Naive B cell (primary cell): Measurements from ENCODE around the gene GALNT7. TPM values are rescaled to one million over a fixed set of nuclear protein-coding genes. Genes with fewer than 3 reads are reported as not detected.

ENCODE experiments used
- ATAC-seq, 2 donors: fragments of 150-1000 bp; cut with Tn5 transposase; 2 replicates each; pipeline ENCODE4 v1.10.0; 2021; ENCODE audit warnings: low read depth in 2 of 2, mild to moderate bottlenecking in 2 of 2, moderate library complexity in 2 of 2
- DNase-seq: peaks from one replicate; pipeline ENCODE4 v3.0.0; 2022
- H3K27ac Mint-ChIP-seq, 6 donors: one replicate each; pipeline ENCODE4 v1.8.0; 2020 to 2022; ENCODE audit warnings: mild to moderate bottlenecking in 6 of 6, mixed read lengths in 6 of 6, moderate library complexity in 5 of 6, inconsistent platforms in 2 of 6
- H3K27me3 Mint-ChIP-seq, 3 donors: one replicate each; pipeline ENCODE4 v1.8.0; 2021 to 2022; ENCODE audit warnings: mixed read lengths in 3 of 3, mild to moderate bottlenecking in 1 of 3
- H3K36me3 Mint-ChIP-seq, 2 donors: one replicate each; pipeline ENCODE4 v1.8.0; 2020 to 2022; ENCODE audit warnings: mixed read lengths in 2 of 2, inconsistent platforms in 1 of 2, mild to moderate bottlenecking in 1 of 2
- H3K4me1 Mint-ChIP-seq, 3 donors: one replicate each; pipeline ENCODE4 v1.8.0; 2020 to 2022; ENCODE audit warnings: mixed read lengths in 3 of 3, inconsistent platforms in 1 of 3, mild to moderate bottlenecking in 1 of 3, moderate library complexity in 1 of 3
- H3K4me3 Mint-ChIP-seq, 8 donors: one replicate each; pipeline ENCODE4 v1.8.0; 2020 to 2022; ENCODE audit warnings: mild to moderate bottlenecking in 8 of 8, mixed read lengths in 8 of 8, moderate library complexity in 8 of 8, inconsistent platforms in 2 of 8
- H3K9me3 Mint-ChIP-seq, 7 donors: one replicate each; pipeline ENCODE4 v1.8.0; 2020 to 2022; ENCODE audit warnings: mixed read lengths in 7 of 7, mild to moderate bottlenecking in 5 of 7, inconsistent platforms in 2 of 7, moderate library complexity in 1 of 7
- polyA plus RNA-seq, 6 donors: library from polyadenylated mRNA; unstranded; fragments of 300-500 nt; fragmentation: Illumina TruSeq; gene quantifications; one replicate each; pipeline ENCODE4 v1.2.3, GENCODE V29; 2021; ENCODE audit warnings: low read depth in 6 of 6

GALNT7 gene
- polyA plus RNA-seq, 6 donors from 2014 or later = 2.8 to 12.6 (median 11.9) TPM

DNA sequence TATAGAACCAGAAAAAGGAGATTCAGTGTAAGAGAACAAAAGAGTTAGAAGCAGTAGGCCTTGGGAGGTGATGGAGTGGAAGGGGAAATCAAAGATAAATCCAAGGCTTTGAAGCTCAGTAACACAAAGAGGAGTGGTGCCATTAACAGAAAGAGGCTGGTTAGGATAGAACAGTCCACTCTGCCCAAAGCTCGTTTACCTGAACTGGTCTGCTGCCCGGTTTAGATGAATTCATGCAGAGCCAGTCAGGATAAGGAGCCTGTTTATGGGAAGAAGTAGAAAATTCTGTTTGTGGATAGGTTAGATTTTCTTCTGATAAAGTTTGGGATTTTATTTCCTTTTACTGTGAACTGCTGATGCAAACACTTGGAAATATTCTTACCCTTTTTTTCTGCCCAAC, 85.0 kb downstream of the GALNT7 start:
- ATAC-seq (no peak), DNase-seq (no peak)
- Mint-ChIP-seq H3K4me3 (peak overlapping the region in 1 of 8 donors; percentile 7), H3K4me1 (peaks cover 28 to 44% (median 32%) of the 10 kb centered on the region in 3 donors), H3K9me3 (no peaks in the 10 kb centered on the region), H3K27ac (peak overlapping the region in 3 of 6 donors; percentile 1 to 43 (median 10)), H3K27me3 (no peaks in the 10 kb centered on the region), H3K36me3 (peaks cover 8 to 11% of the 10 kb centered on the region in 2 donors)

GRCh38 chr4:173254646-173255045, 86.0 kb downstream of the GALNT7 start:
- Mint-ChIP-seq H3K27ac (peak overlapping the region in 1 of 6 donors; percentile 10), H3K27me3 (no peaks in the 10 kb centered on the region), H3K9me3 (no peaks in the 10 kb centered on the region), H3K4me3 (no peak overlapping the region), H3K36me3 (peaks cover 7 to 8% of the 10 kb centered on the region in 2 donors), H3K4me1 (peaks cover 24 to 50% (median 32%) of the 10 kb centered on the region in 3 donors)
- DNase-seq = no peak
- no peak for ATAC-seq

DNA sequence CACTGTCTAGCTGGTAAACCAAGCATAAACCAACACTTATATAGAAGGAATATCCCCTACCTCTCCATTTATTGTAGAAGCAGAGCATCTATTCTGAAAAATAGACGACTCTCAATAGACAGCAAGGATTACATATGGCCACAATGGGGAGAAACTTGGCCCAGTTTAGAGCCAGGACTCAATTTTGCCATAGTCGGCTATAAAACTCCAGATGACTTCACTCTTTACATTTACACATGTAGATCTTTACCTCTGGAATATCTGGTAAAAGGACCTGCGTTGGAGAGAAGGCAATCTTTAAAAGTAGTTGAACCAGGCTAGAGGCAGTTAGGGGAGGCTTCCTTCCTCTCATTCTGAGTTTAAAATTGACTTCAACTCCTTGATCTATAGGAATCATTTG, 88.2 kb downstream of the GALNT7 start:
- ATAC-seq = no peak

GRCh38 chr4:173257732-173258717, 89.4 kb downstream of the GALNT7 start:
- ATAC-seq (peak; percentile 83 to 90), DNase-seq (peak; percentile 47)
- H3K4me3 Mint-ChIP-seq = no peak overlapping the region
- no peaks in the 10 kb centered on the region for H3K9me3 Mint-ChIP-seq
- H3K4me1 Mint-ChIP-seq = peaks cover 10 to 29% (median 27%) of the 10 kb centered on the region in 3 donors
- H3K27ac Mint-ChIP-seq = peak overlapping the region in 2 of 6 donors; percentile 26 to 56
- no peaks in the 10 kb centered on the region for H3K27me3 Mint-ChIP-seq
- no peaks in the 10 kb centered on the region for H3K36me3 Mint-ChIP-seq

More for the DNA sequence above, 88.2 kb downstream of the GALNT7 start:
- H3K27ac Mint-ChIP-seq = no peak overlapping the region
- H3K36me3 Mint-ChIP-seq = no peaks in the 10 kb centered on the region
- H3K4me1 Mint-ChIP-seq = peaks cover 14 to 38% (median 24%) of the 10 kb centered on the region in 3 donors
- no peak for DNase-seq
- no peaks in the 10 kb centered on the region for H3K27me3 Mint-ChIP-seq
- H3K9me3 Mint-ChIP-seq = no peaks in the 10 kb centered on the region
- H3K4me3 Mint-ChIP-seq = no peak overlapping the region

DNA sequence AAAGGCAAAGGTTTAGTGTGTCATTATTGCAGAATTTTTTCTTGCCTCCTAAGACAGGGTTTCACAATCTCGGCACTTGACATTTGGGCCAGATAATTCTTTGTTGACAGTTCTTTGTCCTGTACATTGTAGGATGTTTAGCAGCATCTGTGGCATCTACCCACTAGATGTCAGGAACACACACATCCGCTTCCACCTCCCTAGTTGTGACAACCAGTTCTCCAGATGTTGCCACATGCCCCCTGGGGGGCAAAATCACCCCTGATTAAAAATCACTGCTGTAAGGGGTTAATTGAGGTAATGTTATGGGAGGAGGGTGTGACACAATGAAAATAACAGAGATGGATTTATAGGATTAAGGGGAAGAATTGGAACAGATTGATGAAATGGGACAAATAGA, 90.3 kb downstream of the GALNT7 start:
- Mint-ChIP-seq H3K4me1 (peaks cover 5 to 25% (median 24%) of the 10 kb centered on the region in 3 donors), H3K36me3 (no peaks in the 10 kb centered on the region), H3K27ac (peak overlapping the region in 1 of 6 donors; percentile 18), H3K4me3 (no peak overlapping the region), H3K9me3 (no peaks in the 10 kb centered on the region), H3K27me3 (no peaks in the 10 kb centered on the region)
- ATAC-seq = no peak
- DNase-seq = no peak

GRCh38 chr4:173259310-173259709, 90.7 kb downstream of the GALNT7 start:
- Mint-ChIP-seq H3K36me3 (no peaks in the 10 kb centered on the region), H3K27me3 (no peaks in the 10 kb centered on the region), H3K27ac (peak overlapping the region in 2 of 6 donors; percentile 10 to 18), H3K4me1 (peaks cover 9 to 29% (median 28%) of the 10 kb centered on the region in 3 donors), H3K4me3 (no peak overlapping the region), H3K9me3 (no peaks in the 10 kb centered on the region)
- DNase-seq = no peak
- ATAC-seq = no peak

DNA sequence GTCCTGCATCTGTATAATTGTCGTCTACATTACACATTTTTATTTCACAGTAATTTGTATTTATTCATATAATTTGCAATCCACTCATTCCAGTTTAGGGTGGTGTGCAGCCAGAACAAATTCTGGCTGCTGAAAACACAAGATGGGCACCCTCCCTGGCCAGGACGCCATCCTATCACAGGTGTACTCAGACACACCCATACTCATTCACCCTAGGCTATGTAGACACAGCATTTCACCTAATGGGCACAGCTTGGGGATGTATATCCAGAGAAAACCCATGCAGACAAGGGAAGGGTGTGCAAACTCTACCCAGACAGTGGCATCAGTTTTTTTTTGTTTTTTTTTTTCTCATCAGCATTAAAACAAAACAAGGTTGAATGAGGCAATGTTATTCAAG, 92.4 kb downstream of the GALNT7 start:
- Mint-ChIP-seq H3K4me1 (peaks cover 23 to 32% (median 30%) of the 10 kb centered on the region in 3 donors), H3K27ac (peak overlapping the region in 1 of 6 donors; percentile 81), H3K27me3 (no peaks in the 10 kb centered on the region), H3K4me3 (no peak overlapping the region), H3K36me3 (no peaks in the 10 kb centered on the region), H3K9me3 (no peaks in the 10 kb centered on the region)
- ATAC-seq (no peak), DNase-seq (no peak)

- Mint-ChIP-seq H3K9me3 (no peaks in the 10 kb centered on the region), H3K27ac (peak overlapping the region in 3 of 6 donors; percentile 40 to 92 (median 69)), H3K4me1 (peaks cover 30 to 33% (median 32%) of the 10 kb centered on the region in 3 donors), H3K4me3 (peak overlapping the region in 1 of 8 donors; percentile 33), H3K27me3 (no peaks in the 10 kb centered on the region), H3K36me3 (no peaks in the 10 kb centered on the region)
- DNase-seq = no peak
- ATAC-seq = no peak
Observed at GRCh38 chr4:173262375-173262774, 93.8 kb downstream of the GALNT7 start.

- Mint-ChIP-seq H3K4me3 (peak overlapping the region; percentile 4 to 79 (median 60)), H3K9me3 (no peaks in the 10 kb centered on the region), H3K4me1 (peaks cover 28 to 33% (median 33%) of the 10 kb centered on the region in 3 donors), H3K27ac (peak overlapping the region in 4 of 6 donors; percentile 58 to 85 (median 61)), H3K27me3 (no peaks in the 10 kb centered on the region), H3K36me3 (peaks cover 0 to 6% of the 10 kb centered on the region in 2 donors)
- no peak for DNase-seq
- ATAC-seq = no peak
Observed at GRCh38 chr4:173264245-173264644, 95.6 kb downstream of the GALNT7 start.

GRCh38 chr4:173264684-173265185, 96.1 kb downstream of the GALNT7 start:
- DNase-seq = peak; percentile 31
- H3K27ac Mint-ChIP-seq = peak overlapping the region; percentile 11 to 85 (median 59)

GRCh38 chr4:173265751-173266150, 97.1 kb downstream of the GALNT7 start:
- ATAC-seq = no peak
- Mint-ChIP-seq H3K27me3 (no peaks in the 10 kb centered on the region), H3K36me3 (peaks cover 0 to 6% of the 10 kb centered on the region in 2 donors), H3K9me3 (no peaks in the 10 kb centered on the region), H3K4me3 (no peak overlapping the region), H3K27ac (peak overlapping the region in 2 of 6 donors; percentile 88 to 95), H3K4me1 (peaks cover 28 to 35% (median 33%) of the 10 kb centered on the region in 3 donors)
- no peak for DNase-seq

More at GRCh38 chr4:173264684-173265185, 96.1 kb downstream of the GALNT7 start:
- no peaks in the 10 kb centered on the region for H3K9me3 Mint-ChIP-seq
- peaks cover 0 to 6% of the 10 kb centered on the region in 2 donors for H3K36me3 Mint-ChIP-seq
- H3K27me3 Mint-ChIP-seq = no peaks in the 10 kb centered on the region
- H3K4me1 Mint-ChIP-seq = peaks cover 28 to 35% (median 33%) of the 10 kb centered on the region in 3 donors
- ATAC-seq = peak; percentile 92 to 96
- peak overlapping the region; percentile 4 to 79 (median 60) for H3K4me3 Mint-ChIP-seq

- Mint-ChIP-seq H3K4me1 (peaks cover 22 to 31% (median 28%) of the 10 kb centered on the region in 3 donors), H3K4me3 (no peak overlapping the region), H3K36me3 (peaks cover 0 to 6% of the 10 kb centered on the region in 2 donors), H3K27me3 (no peaks in the 10 kb centered on the region), H3K27ac (no peak overlapping the region), H3K9me3 (peaks cover 0 to under 1% (median 0%) of the 10 kb centered on the region in 7 donors)
- DNase-seq (no peak), ATAC-seq (no peak)
Observed at GRCh38 chr4:173267711-173268110, 99.1 kb downstream of the GALNT7 start.

DNA sequence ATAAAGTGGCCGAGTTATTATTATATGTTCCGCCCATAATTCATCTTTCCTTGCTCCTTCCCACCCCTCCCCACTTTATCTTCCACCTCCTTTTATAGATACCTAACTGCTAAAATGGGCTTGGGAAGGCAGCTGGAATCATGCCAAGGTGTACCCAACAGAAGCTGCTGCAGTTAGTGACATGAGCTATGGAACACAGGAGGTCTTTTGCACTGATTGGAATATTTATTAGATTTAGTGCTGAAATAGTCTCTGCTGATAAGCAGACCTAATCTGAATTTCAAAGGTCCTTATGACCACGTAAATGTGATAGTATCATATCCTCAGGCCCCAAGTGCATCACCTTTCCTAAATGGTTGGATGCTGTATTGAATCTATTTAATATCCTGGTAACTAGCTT, 100.7 kb downstream of the GALNT7 start:
- Mint-ChIP-seq H3K27me3 (no peaks in the 10 kb centered on the region), H3K4me1 (peaks cover 14 to 25% (median 23%) of the 10 kb centered on the region in 3 donors), H3K27ac (no peak overlapping the region), H3K9me3 (peaks cover 0 to 3% (median 0%) of the 10 kb centered on the region in 7 donors), H3K4me3 (no peak overlapping the region), H3K36me3 (peaks cover 6% of the 10 kb centered on the region in 2 donors)
- DNase-seq (no peak), ATAC-seq (no peak)
